K562 (cell line): Measurements from ENCODE around the gene KCNK4. TPM values are rescaled to one million over a fixed set of nuclear protein-coding genes. Genes with fewer than 3 reads are reported as not detected.

Experiments used
- CBX1 ChIP-seq: sonication (generic); IDR thresholded peaks from 2 replicates; pipeline ENCODE4 v1.6.1; 2016; ENCODE audit warnings: antibody characterized with exemption, low read depth, mild to moderate bottlenecking
- RFX5 ChIP-seq: IDR thresholded peaks from 2 replicates; pipeline ENCODE4 v1.6.1; 2011; ENCODE audit warnings: low read depth, mild to moderate bottlenecking, improper control_type of control experiment, low read length
- RUNX1 ChIP-seq: sonication (generic); IDR thresholded peaks from 2 replicates; pipeline ENCODE4 v1.6.1; 2016; ENCODE audit warnings: antibody characterized with exemption, low read depth
- SP1 ChIP-seq: sonication (generic); formaldehyde crosslinking; IDR thresholded peaks from 2 replicates; pipeline ENCODE4 v1.8.1; 2022; ENCODE audit warnings: mild to moderate bottlenecking, missing genetic modification reagents
- SREBF1 ChIP-seq: fragments of 150-350 bp; IDR thresholded peaks from 2 replicates; pipeline ENCODE4 v1.6.1; 2014; ENCODE audit warnings: antibody characterized with exemption, low read depth, low read length, borderline replicate concordance
- ZNF408 ChIP-seq: fragments of 250-450 bp; sonication (Bioruptor Pico); IDR thresholded peaks from 2 replicates; pipeline ENCODE4 v1.4.0; 2020; ENCODE audit warnings: low read depth, mild to moderate bottlenecking, moderate library complexity
- polyA plus RNA-seq, 8 experiments: library from polyadenylated mRNA; depleted of rRNA in 4 of 8; stranded (reverse) in 5 of 8; unstranded in 3 of 8; fragments of >200 nt; fragmentation: Nextera tagmentation in 2 of 8; fragmentation: Illumina TruSeq in 1 of 8; extraction: Ambion mirVana in 2 of 8; extraction: Trizol in 1 of 8; gene quantifications; 2 replicates each; pipeline versions ENCODE4 v1.2.1 to v1.2.3, GENCODE V29; 2011 to 2014; ENCODE audit warnings: inconsistent platforms in 1 of 8, missing spikeins in 1 of 8
- total RNA-seq, 7 experiments: library from RNA; depleted of rRNA in 6 of 7; stranded (reverse); fragments of >200 nt in 6 of 7; fragmentation: Illumina TruSeq in 2 of 7; extraction: Trizol in 2 of 7; gene quantifications; 2 replicates each; pipeline versions ENCODE4 v1.2.1 to v1.2.3, GENCODE V29; 2011 to 2021; ENCODE audit warnings: low replicate concordance in 1 of 7
- TF ChIP-seq, protein P1 (sequence below): fragments of 200-400 bp; formaldehyde crosslinking; IDR thresholded peaks from 2 replicates; pipeline ENCODE4 v1.6.1; 2017; ENCODE audit warnings: mild to moderate bottlenecking, low read depth, low read length, moderate library complexity
- TF ChIP-seq, protein P2 (sequence below): IDR thresholded peaks from 2 replicates; pipeline ENCODE4 v1.6.1; 2012; ENCODE audit warnings: low read depth, low read length, improper control_type of control experiment, borderline replicate concordance
- TF ChIP-seq, protein P3 (sequence below): fragments of 200-800 bp; sonication (Bioruptor generic); IDR thresholded peaks from 2 replicates; pipeline ENCODE4 v1.6.1; 2017; ENCODE audit warnings: missing genetic modification characterization, missing compliant biosample characterization
- TF ChIP-seq, protein P4 (sequence below): fragments of 450-650 bp; IDR thresholded peaks from 2 replicates; pipeline ENCODE4 v1.6.1; 2017; ENCODE audit warnings: antibody characterized with exemption, mild to moderate bottlenecking

KCNK4 gene
- total and polyA plus RNA-seq, 9 of the 15 experiments (the other 6 are each of a cell fraction or from before 2014, with no cell fraction given), result not detected

DNA sequence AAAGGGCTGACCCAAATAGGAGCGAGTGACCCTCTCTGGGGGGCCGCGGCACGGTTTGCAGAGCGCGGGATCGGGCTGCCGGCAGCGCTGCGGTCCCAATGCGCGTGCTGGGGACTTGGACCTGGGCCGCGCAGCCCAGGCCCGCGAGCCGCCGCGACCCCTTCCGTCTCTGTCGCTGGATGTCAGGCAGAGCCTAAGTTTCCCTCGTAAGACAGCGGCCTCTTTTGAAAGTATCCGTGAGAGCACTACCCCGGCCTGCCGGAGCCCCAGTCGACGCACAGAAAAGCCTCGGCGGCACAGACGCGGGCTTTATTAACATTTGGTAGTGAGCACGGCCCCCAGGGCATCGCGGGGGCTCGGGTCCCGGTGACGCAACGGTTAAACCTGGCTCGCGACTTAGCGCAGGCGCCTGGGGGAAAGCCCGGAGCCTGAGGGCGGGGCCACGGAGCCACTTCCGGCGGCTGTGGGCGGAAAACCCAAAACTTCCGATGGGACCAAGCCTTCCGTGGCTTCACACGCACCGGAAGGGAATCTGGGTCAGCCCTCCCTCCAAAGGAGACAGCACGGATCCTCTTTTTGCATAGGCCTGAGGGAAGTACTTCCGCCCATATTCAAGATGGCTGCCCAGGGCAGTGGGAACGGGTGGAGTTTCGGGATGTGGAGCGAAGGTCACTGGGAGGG is 21.4 kb upstream of the KCNK4 start (continued):
- TF ChIP-seq, protein P1, sequence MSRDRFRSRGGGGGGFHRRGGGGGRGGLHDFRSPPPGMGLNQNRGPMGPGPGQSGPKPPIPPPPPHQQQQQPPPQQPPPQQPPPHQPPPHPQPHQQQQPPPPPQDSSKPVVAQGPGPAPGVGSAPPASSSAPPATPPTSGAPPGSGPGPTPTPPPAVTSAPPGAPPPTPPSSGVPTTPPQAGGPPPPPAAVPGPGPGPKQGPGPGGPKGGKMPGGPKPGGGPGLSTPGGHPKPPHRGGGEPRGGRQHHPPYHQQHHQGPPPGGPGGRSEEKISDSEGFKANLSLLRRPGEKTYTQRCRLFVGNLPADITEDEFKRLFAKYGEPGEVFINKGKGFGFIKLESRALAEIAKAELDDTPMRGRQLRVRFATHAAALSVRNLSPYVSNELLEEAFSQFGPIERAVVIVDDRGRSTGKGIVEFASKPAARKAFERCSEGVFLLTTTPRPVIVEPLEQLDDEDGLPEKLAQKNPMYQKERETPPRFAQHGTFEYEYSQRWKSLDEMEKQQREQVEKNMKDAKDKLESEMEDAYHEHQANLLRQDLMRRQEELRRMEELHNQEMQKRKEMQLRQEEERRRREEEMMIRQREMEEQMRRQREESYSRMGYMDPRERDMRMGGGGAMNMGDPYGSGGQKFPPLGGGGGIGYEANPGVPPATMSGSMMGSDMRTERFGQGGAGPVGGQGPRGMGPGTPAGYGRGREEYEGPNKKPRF, result no peak
- TF ChIP-seq ZNF408 (CRISPR knock-in tag), result no peak
- TF ChIP-seq, protein P2, sequence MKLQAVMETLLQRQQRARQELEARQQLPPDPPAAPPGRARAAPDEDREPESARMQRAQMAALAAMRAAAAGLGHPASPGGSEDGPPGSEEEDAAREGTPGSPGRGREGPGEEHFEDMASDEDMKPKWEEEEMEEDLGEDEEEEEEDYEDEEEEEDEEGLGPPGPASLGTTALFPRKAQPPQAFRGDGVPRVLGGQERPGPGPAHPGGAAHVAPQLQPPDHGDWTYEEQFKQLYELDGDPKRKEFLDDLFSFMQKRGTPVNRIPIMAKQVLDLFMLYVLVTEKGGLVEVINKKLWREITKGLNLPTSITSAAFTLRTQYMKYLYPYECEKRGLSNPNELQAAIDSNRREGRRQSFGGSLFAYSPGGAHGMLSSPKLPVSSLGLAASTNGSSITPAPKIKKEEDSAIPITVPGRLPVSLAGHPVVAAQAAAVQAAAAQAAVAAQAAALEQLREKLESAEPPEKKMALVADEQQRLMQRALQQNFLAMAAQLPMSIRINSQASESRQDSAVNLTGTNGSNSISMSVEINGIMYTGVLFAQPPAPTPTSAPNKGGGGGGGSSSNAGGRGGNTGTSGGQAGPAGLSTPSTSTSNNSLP, result peak; percentile 49; the same call in 1 of the 2 replicates
- TF ChIP-seq CBX1, result peak; percentile 81; the same call in 1 of the 2 replicates
- TF ChIP-seq, protein P3, sequence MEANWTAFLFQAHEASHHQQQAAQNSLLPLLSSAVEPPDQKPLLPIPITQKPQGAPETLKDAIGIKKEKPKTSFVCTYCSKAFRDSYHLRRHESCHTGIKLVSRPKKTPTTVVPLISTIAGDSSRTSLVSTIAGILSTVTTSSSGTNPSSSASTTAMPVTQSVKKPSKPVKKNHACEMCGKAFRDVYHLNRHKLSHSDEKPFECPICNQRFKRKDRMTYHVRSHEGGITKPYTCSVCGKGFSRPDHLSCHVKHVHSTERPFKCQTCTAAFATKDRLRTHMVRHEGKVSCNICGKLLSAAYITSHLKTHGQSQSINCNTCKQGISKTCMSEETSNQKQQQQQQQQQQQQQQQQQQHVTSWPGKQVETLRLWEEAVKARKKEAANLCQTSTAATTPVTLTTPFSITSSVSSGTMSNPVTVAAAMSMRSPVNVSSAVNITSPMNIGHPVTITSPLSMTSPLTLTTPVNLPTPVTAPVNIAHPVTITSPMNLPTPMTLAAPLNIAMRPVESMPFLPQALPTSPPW, result peak; percentile 90
- TF ChIP-seq SREBF1, result 0 out of 2 replicates have a peak, but pooled peaks have one; percentile 63
- 0 out of 2 replicates have a peak, but pooled peaks have one; percentile 12 for TF ChIP-seq RFX5
- peak; percentile 98 for TF ChIP-seq SP1 (CRISPR knock-in tag)
- TF ChIP-seq RUNX1, result no peak; the same call in 1 of the 2 replicates
- TF ChIP-seq, protein P4, sequence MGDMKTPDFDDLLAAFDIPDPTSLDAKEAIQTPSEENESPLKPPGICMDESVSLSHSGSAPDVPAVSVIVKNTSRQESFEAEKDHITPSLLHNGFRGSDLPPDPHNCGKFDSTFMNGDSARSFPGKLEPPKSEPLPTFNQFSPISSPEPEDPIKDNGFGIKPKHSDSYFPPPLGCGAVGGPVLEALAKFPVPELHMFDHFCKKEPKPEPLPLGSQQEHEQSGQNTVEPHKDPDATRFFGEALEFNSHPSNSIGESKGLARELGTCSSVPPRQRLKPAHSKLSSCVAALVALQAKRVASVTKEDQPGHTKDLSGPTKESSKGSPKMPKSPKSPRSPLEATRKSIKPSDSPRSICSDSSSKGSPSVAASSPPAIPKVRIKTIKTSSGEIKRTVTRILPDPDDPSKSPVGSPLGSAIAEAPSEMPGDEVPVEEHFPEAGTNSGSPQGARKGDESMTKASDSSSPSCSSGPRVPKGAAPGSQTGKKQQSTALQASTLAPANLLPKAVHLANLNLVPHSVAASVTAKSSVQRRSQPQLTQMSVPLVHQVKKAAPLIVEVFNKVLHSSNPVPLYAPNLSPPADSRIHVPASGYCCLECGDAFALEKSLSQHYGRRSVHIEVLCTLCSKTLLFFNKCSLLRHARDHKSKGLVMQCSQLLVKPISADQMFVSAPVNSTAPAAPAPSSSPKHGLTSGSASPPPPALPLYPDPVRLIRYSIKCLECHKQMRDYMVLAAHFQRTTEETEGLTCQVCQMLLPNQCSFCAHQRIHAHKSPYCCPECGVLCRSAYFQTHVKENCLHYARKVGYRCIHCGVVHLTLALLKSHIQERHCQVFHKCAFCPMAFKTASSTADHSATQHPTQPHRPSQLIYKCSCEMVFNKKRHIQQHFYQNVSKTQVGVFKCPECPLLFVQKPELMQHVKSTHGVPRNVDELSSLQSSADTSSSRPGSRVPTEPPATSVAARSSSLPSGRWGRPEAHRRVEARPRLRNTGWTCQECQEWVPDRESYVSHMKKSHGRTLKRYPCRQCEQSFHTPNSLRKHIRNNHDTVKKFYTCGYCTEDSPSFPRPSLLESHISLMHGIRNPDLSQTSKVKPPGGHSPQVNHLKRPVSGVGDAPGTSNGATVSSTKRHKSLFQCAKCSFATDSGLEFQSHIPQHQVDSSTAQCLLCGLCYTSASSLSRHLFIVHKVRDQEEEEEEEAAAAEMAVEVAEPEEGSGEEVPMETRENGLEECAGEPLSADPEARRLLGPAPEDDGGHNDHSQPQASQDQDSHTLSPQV, result peak; percentile 63; the same call in 1 of the 2 replicates
- TF ChIP-seq, all 486 proteins: peak for 168
